ENCODE results near the gene HLA-DRB1.

Gene HLA-DRB1

DNA sequence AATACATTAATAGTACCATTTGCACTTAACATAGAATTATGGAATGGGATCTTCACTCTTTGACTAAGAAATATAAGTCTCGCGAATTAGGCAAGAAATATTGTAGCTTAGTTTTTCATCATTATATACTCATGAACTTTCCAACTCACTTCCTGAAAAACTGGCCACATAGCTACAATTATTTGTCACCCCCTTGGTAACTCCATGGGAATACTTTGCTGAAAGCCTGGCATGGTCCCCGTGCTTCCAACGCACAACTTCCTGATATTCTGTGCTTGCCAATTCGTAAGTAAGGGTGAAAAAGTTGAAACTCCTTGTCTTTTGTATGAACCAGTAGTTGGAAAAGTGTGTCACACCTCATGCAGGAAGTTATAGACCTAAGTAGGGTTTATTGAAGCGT, 23.8 kb upstream of the HLA-DRB1 start:
- Histone ChIP-seq H3K9ac (ENCODE audit: low read length) (no peak overlapping the region), H3K4me1 (ENCODE audit: insufficient read depth, low read length, severe bottlenecking) (no peaks in the 10 kb centered on the region), H3K4me3 (ENCODE audit: low read depth, low read length, poor library complexity, severe bottlenecking) (no peak overlapping the region), H3K4me2 (ENCODE audit: low read length) (no peak overlapping the region), H4K20me1 (ENCODE audit: insufficient read depth, low read length) (no peaks in the 10 kb centered on the region), H2AFZ (ENCODE audit: low read length) (no peak overlapping the region), H3F3A (ENCODE audit: insufficient read depth, low read length) (no peaks in the 10 kb centered on the region), H3K36me3 (ENCODE audit: insufficient read depth, low read length) (no peaks in the 10 kb centered on the region), H3K27ac (ENCODE audit: low read depth, low read length, poor library complexity, severe bottlenecking) (no peak overlapping the region), H3K9me3 (ENCODE audit: low read length) (no peaks in the 10 kb centered on the region), H3K27me3 (ENCODE audit: insufficient read depth, low read length) (no peaks in the 10 kb centered on the region), H3K9me2 (ENCODE audit: low read depth, low read length) (no peaks in the 10 kb centered on the region), H3K79me2 (ENCODE audit: insufficient read depth, low read length) (no peaks in the 10 kb centered on the region)
- TF ChIP-seq, protein P1, sequence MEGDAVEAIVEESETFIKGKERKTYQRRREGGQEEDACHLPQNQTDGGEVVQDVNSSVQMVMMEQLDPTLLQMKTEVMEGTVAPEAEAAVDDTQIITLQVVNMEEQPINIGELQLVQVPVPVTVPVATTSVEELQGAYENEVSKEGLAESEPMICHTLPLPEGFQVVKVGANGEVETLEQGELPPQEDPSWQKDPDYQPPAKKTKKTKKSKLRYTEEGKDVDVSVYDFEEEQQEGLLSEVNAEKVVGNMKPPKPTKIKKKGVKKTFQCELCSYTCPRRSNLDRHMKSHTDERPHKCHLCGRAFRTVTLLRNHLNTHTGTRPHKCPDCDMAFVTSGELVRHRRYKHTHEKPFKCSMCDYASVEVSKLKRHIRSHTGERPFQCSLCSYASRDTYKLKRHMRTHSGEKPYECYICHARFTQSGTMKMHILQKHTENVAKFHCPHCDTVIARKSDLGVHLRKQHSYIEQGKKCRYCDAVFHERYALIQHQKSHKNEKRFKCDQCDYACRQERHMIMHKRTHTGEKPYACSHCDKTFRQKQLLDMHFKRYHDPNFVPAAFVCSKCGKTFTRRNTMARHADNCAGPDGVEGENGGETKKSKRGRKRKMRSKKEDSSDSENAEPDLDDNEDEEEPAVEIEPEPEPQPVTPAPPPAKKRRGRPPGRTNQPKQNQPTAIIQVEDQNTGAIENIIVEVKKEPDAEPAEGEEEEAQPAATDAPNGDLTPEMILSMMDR (IDR thresholded peaks at IDR 0.05; ENCODE audit: low read length), result no peak
- no peak for TF ChIP-seq EZH2 (IDR thresholded peaks at IDR 0.05; ENCODE audit: borderline replicate concordance, low read length)

DNA sequence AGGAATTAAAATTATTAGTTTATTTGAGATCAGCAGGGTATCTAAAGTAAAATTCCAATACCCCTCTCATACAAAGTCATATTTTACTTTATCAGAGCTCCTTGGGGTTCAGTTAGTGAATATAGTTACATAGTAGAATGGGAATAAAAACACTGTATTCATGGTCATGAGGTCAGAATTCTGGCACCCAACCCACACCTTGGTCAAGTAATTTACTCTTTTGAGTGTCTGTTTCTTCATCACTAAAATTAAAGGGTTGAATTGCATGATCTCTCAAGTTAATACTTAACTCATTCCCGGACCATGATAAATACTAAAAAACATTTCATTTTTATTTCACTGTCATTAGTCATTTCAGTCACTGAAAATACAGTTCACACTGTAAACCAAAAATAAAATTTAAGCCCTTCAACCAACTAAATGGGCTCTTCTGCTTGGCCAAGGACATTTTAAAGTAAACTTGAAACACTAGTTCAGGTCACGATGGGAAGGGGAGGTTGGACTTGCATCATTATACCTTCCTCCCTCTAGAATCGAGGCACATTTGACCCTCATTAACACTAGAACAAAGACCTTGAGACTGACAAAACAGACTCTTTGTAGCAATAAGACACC, 21.1 kb upstream of the HLA-DRB1 start:
- Histone ChIP-seq H4K20me1 (ENCODE audit: insufficient read depth, low read length) (no peaks in the 10 kb centered on the region), H3K4me3 (ENCODE audit: low read depth, low read length, poor library complexity, severe bottlenecking) (no peak overlapping the region), H3K9me3 (ENCODE audit: low read length) (no peaks in the 10 kb centered on the region), H2AFZ (ENCODE audit: low read length) (no peak overlapping the region), H3K27ac (ENCODE audit: low read depth, low read length, poor library complexity, severe bottlenecking) (no peak overlapping the region), H3K4me2 (ENCODE audit: low read length) (no peak overlapping the region), H3F3A (ENCODE audit: insufficient read depth, low read length) (no peaks in the 10 kb centered on the region), H3K9ac (ENCODE audit: low read length) (no peak overlapping the region), H3K36me3 (ENCODE audit: insufficient read depth, low read length) (no peaks in the 10 kb centered on the region), H3K27me3 (ENCODE audit: insufficient read depth, low read length) (no peaks in the 10 kb centered on the region), H3K4me1 (ENCODE audit: insufficient read depth, low read length, severe bottlenecking) (no peaks in the 10 kb centered on the region), H3K79me2 (ENCODE audit: insufficient read depth, low read length) (no peaks in the 10 kb centered on the region), H3K9me2 (ENCODE audit: low read depth, low read length) (no peaks in the 10 kb centered on the region)
- TF ChIP-seq, protein P1 (IDR thresholded peaks at IDR 0.05; ENCODE audit: low read length), result no peak
- TF ChIP-seq EZH2 (IDR thresholded peaks at IDR 0.05; ENCODE audit: borderline replicate concordance, low read length), result no peak

DNA sequence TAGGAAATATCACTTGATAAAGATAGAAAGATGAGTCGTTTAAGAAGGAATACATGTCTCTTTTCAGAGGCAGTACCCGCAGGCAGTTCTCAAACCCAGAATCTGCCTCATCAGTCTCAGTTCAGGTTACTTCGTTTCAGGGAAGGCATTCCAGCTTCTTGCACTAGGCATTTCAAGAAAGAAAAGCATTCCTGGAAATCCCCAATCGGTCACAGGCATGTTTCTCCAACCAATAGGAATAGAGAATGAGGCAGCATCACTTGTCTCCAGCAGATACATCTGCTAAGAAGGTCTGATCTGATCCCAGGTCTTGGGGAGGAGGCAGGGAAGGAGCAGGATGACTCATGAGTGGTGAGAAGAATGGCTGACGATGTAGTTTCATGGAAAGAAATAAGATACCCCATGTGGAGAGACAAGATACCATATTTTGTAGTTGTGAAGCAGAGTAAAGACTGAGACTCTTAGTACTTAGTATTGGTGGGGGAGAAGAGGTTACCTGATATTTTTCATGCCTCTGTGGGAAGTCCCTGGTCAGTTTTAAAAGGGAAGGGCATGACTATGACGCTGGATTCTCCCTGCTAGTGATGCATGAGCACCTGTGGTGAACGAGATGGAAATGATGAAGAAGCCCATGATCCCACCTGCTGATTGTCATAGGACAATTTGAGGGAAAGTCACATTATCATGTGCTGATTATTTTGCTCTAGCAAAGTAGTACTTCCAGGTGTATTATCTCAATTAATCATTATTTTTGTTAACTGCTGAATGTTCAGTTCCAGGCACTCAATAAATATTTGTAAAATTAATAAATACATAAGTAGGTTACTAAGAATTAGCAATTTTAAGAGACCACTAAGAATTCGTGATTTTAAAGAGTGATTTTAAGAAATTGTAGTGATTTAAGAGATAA, 20.3 kb upstream of the HLA-DRB1 start:
- Histone ChIP-seq H3K79me2 (ENCODE audit: insufficient read depth, low read length) (no peaks in the 10 kb centered on the region), H3K27me3 (ENCODE audit: insufficient read depth, low read length) (no peaks in the 10 kb centered on the region), H3K27ac (ENCODE audit: low read depth, low read length, poor library complexity, severe bottlenecking) (no peak overlapping the region), H3K4me1 (ENCODE audit: insufficient read depth, low read length, severe bottlenecking) (no peaks in the 10 kb centered on the region), H3F3A (ENCODE audit: insufficient read depth, low read length) (no peaks in the 10 kb centered on the region), H2AFZ (ENCODE audit: low read length) (no peak overlapping the region), H3K4me3 (ENCODE audit: low read depth, low read length, poor library complexity, severe bottlenecking) (no peak overlapping the region), H3K9ac (ENCODE audit: low read length) (no peak overlapping the region), H4K20me1 (ENCODE audit: insufficient read depth, low read length) (no peaks in the 10 kb centered on the region), H3K36me3 (ENCODE audit: insufficient read depth, low read length) (no peaks in the 10 kb centered on the region), H3K9me3 (ENCODE audit: low read length) (no peaks in the 10 kb centered on the region), H3K4me2 (ENCODE audit: low read length) (no peak overlapping the region), H3K9me2 (ENCODE audit: low read depth, low read length) (no peaks in the 10 kb centered on the region)
- TF ChIP-seq, protein P1 (IDR thresholded peaks at IDR 0.05; ENCODE audit: low read length), result no peak
- no peak for TF ChIP-seq EZH2 (IDR thresholded peaks at IDR 0.05; ENCODE audit: borderline replicate concordance, low read length)

Measured in OCI-LY1 (cell line).